ENCODE measurements around the gene ZNF169.
"Not testable (repeated sequence)": the region's sequence is repeated elsewhere in the genome, so short reads cannot be mapped to it uniquely, and the experiment has no call there.

GRCh38 chr9:94325583-94325982 lies 66.5 kb downstream of the ZNF169 start:
- not testable (repeated sequence) for TF ChIP-seq CTCF (IDR thresholded peaks at IDR 0.05; ENCODE audit: borderline replicate concordance, extremely low read depth, low read length, poor library complexity, severe bottlenecking); EZH2 (IDR thresholded peaks at IDR 0.05; ENCODE audit: borderline replicate concordance, low read depth, low read length, severe bottlenecking)

Measured in DND-41 (cell line).